GM23248 (cell line): ENCODE data around the gene PRSS1.

Source experiments
- EZH2 ChIP-seq: fragments of 200-600 bp; sonication (generic); IDR thresholded peaks from 2 replicates; pipeline ENCODE4 v1.6.1; 2018; ENCODE audit warnings: antibody characterized with exemption, mild to moderate bottlenecking; ENCODE audit not compliant: insufficient read depth, poor library complexity, severe bottlenecking
- EZH2phosphoT487 ChIP-seq: fragments of 200-600 bp; sonication (generic); IDR thresholded peaks from 2 replicates; pipeline ENCODE4 v1.6.1; 2018; ENCODE audit warnings: antibody characterized with exemption, moderate library complexity, mild to moderate bottlenecking, low read depth; ENCODE audit not compliant: insufficient read depth

DNA sequence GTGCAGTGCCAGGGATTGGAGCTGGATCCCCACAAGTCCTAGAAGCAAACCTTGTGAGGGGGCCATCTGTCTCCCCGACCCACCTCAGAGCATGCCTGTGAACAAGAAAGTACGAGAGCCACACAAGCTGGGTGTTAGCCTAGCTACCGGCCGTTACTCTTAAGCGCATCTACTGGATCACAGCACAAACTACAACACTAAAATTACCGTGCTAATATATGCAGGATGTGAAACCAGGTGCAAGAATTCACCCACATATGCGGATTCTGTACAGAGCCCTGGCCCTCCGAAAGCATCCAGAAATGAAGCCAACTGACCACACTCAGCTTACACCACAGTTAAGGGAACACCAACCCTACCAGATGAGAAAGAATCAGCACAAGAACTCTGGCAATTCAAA is 16.0 kb upstream of the PRSS1 start:
- no peak for TF ChIP-seq EZH2
- no peak for TF ChIP-seq EZH2phosphoT487
